Right renal cortex interstitium (tissue), 3 donors: ENCODE data around the gene AQP5. TPM values are rescaled to one million over a fixed set of nuclear protein-coding genes. Genes with fewer than 3 reads are reported as not detected.

ENCODE experiments used
- DNase-seq, 3 donors: peaks; one replicate each; pipeline ENCODE4 v3.0.0-alpha.2; 2013; ENCODE audit warnings: low read depth in 3 of 3, low spot score in 2 of 3
- polyA plus RNA-seq, 3 donors: library from polyadenylated mRNA; unstranded; fragments of 120-200 nt; gene quantifications; one replicate each; pipeline ENCODE4 v1.2.1, GENCODE V29; 2013; ENCODE audit not compliant: insufficient read length in 3 of 3

Gene AQP5
- 1 to 10 TPM; 1.1 to 2.2 (median 2.0) TPM for polyA plus RNA-seq

DNA sequence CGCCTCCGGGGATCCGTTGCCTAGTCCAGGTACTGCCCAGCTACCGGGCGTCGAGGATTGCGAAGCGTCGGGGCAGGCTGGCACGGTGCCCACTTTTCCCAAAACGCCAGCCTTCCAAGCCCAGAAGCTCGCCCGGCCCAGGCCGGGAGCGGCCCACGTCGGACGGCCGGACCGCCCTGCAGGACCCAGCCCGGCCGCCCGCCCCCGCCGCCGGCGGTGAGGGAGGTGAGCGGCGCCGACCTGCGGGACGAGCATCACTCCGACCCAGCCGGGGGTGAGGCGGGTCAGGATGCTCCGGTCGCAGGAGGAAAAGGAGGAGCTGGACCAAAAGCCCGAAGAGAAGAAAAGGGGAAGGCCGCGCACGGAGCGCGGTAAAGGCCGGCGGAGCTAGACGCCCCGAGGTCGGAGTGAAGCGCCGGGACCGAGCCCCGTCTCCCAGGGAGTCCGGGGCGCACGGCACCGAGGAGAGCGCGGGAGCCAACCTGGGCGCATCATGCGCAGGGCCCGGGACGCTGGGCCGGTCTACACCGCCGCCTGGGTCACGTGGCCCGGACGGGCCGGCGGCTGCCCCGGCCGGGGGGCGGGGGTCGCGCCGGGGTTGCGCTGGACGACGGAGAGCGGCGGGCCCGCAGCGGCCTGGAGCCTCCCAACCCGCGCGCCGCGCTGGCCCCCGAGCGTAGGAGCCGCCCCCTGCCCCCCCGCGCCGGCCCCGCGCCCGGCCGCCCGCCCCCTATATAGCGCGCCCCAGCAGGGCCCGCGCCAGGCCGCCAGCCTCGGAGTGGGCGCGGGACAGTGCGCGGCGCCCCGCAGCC lies at the start of gene AQP5:
Gene AQP5, plus strand, starts transcription at position 762 of the 812 bp plus-strand sequence. CDS start 146 bp downstream, outside the sequence.
- DNase-seq = no peak

- DNase-seq = no peak
These were observed 49.1 kb upstream of the AQP5 start for GRCh38 chr12:49912345-49913255.

GRCh38 chr12:49916129-49916919 lies 45.3 kb upstream of the AQP5 start:
- DNase-seq = no peak

GRCh38 chr12:49917166-49917787 lies 44.4 kb upstream of the AQP5 start:
- no peak for DNase-seq

DNA sequence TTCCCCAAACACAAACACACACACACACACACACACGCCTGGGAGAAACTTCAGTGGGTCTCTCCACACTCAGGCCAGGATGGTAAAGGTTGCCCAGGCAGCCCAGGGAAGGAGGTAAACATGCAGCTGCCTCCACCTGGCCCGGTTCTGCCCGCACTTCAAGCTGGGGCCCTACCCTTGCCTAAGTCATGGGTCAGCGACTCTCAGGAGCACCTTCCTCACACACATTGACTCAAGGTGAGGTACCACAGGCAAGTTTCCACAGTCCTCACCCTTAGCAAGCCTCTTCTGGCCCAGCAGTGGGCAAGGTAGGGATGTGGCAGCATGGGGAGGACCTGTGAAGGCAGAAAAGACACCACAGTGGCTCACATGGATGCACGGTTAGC lies 43.9 kb upstream of the AQP5 start:
- no peak for DNase-seq

GRCh38 chr12:49920241-49920914 lies 41.3 kb upstream of the AQP5 start:
- DNase-seq = no peak

- DNase-seq = no peak
These were observed 40.8 kb upstream of the AQP5 start for GRCh38 chr12:49920915-49921286.

- no peak for DNase-seq
These were observed 40.4 kb upstream of the AQP5 start for GRCh38 chr12:49921299-49921698.

GRCh38 chr12:49921936-49922335 lies 39.7 kb upstream of the AQP5 start:
- DNase-seq = no peak

- no peak for DNase-seq
These were observed 39.2 kb upstream of the AQP5 start for GRCh38 chr12:49922349-49923034.

DNA sequence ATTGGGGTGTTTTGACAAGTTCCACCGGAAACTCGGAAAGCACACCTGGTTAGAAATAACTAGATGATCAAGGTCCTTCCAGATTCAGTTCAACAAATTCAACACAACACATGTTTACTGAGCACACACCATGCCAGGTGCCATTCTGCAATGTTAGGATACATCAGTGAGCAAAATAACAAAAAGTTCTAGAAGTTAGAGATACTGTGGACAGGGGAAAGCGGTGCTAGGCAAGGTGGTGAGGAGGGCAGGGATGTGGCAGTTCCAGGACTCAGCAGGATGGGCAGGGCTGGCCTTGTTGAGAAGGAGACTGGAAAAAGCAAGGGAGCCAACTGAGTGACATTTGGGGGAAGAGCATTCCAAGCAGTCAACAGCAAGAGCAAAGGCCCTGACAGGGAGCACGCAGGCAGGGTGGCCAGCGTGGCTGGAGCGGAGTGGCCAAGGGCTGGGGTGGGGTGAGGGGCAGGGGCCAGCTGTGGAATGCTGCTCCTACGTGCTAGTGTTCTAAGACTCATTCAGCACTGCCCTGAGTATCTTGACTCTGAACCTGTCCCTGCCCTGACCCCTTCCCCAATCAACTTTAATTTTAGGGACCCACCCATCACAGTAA lies 38.5 kb upstream of the AQP5 start:
- DNase-seq = no peak

DNA sequence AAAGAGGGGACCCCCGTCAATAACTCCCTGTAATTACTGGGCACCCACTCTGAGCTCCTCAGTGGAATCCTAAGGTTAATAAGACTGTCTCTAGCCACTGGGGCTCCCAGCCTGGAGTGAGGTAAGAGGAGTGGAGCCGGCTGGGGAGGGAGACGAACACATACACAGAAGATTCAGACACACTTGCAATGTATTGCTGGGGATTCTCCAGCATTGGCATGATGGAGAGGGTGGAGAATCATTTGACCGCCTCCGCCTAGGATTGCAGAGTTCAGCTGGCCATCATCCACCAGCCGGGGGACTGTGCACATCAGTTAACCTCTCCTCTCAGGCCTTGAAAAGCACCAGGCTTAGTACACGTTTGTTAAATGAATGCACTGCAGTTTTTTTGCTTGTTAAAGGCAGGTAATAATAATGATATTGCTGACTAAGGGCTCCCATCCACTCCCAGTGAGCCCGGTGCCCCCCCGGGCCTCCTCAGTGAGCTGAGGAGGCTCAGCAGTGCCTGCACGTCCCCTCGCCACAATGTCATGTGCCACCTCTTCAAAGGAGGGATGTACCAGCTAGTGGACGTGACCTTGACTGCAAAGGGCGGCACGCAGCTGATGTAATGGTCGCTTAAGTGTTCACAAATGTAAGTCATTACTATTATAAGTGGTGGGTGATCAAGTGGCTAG lies 37.7 kb upstream of the AQP5 start:
- no peak for DNase-seq

GRCh38 chr12:49924628-49925246 lies 36.9 kb upstream of the AQP5 start:
- DNase-seq = no peak

DNA sequence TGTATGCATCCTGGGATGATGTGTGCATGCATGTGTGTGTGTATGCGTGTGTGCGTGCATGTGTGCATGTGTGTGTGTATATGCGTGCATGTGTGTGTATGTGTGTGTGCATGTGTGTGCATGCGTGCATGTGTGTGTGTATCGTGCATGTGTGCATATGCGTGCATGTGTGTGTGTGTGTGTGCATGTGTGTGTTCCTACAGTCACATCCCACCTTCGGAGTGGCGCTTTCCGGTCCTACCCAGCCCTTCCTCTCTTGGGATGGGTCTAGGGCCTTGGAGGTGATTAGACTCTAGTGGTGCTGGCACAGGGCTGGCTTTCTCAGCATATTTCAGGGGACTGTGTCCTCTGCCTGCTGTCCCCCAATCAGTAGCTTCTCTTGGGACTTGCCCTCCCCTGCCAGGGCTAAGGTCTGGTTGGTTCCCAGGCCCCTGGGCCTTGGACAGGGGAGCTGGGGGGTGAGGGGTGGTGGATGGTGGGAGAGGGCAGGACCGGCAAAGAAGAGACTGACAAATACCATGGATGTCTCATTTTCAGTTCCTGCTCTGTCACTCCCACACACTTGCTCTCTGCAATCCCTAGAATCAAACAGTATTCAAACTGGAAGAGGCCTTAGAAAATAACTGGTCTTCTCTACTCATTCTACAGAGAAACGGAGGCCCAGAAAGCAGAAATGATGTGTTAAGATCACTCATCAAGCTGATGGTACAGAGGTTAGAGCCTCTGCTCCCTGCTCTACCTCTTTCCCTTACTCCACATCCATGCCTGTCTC lies 36.1 kb upstream of the AQP5 start:
- no peak for DNase-seq

GRCh38 chr12:49928471-49928870 lies 33.2 kb upstream of the AQP5 start:
- DNase-seq = no peak

DNA sequence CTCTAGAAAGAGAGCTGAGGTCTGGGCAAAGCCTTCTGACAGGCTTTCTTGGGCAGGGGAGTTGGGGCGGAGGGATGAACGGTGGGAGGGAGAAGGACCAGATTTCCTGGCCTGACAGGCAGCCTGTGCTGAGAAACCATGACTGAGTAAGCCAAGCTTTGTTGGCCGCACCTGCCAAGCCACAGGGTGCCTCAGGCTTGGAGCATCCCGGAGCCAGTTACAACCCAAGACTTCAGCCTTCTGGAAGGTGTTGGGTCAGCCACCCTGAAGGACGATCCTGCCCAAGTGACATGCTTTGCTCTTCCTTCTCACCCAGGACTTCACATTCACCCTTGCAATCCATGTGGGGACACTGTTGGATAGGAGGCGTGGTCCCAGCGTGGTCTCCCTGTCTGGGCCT lies 32.1 kb upstream of the AQP5 start:
- DNase-seq = no peak
